ENCODE measurements around the gene SPI1.

DNA sequence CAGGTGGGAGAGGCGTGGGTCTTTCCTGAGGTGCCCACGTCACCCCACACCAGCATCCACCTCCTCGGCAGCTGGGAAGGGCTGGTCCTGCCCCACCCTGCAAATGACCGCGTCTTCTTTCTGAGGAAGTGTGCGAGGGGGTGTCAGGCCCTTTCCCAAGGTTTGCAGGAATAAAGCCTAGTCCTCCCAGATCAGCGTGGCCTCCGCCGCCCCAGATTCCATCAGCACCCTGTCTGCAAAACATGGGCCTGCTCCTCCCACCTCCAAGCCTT is 15.6 kb upstream of the SPI1 start:
- TF ChIP-seq, protein P1, sequence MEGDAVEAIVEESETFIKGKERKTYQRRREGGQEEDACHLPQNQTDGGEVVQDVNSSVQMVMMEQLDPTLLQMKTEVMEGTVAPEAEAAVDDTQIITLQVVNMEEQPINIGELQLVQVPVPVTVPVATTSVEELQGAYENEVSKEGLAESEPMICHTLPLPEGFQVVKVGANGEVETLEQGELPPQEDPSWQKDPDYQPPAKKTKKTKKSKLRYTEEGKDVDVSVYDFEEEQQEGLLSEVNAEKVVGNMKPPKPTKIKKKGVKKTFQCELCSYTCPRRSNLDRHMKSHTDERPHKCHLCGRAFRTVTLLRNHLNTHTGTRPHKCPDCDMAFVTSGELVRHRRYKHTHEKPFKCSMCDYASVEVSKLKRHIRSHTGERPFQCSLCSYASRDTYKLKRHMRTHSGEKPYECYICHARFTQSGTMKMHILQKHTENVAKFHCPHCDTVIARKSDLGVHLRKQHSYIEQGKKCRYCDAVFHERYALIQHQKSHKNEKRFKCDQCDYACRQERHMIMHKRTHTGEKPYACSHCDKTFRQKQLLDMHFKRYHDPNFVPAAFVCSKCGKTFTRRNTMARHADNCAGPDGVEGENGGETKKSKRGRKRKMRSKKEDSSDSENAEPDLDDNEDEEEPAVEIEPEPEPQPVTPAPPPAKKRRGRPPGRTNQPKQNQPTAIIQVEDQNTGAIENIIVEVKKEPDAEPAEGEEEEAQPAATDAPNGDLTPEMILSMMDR (optimal IDR thresholded peaks at IDR 0.05 in 1 of 3, IDR thresholded peaks at IDR 0.05 in 1 of 3, conservative IDR thresholded peaks at IDR 0.05 in 1 of 3; ENCODE audit: extremely low read depth in 1 of 3, insufficient read depth in 2 of 3, low read length in 3 of 3) = no peak
- TF ChIP-seq EZH2 (IDR thresholded peaks at IDR 0.05; ENCODE audit: low read length) = no peak

All from keratinocyte (primary cell).